ENCODE data around the gene TENM3.
A peak's percentile ranks its signal among the peaks of the same experiment; 100 is the strongest.

DNA sequence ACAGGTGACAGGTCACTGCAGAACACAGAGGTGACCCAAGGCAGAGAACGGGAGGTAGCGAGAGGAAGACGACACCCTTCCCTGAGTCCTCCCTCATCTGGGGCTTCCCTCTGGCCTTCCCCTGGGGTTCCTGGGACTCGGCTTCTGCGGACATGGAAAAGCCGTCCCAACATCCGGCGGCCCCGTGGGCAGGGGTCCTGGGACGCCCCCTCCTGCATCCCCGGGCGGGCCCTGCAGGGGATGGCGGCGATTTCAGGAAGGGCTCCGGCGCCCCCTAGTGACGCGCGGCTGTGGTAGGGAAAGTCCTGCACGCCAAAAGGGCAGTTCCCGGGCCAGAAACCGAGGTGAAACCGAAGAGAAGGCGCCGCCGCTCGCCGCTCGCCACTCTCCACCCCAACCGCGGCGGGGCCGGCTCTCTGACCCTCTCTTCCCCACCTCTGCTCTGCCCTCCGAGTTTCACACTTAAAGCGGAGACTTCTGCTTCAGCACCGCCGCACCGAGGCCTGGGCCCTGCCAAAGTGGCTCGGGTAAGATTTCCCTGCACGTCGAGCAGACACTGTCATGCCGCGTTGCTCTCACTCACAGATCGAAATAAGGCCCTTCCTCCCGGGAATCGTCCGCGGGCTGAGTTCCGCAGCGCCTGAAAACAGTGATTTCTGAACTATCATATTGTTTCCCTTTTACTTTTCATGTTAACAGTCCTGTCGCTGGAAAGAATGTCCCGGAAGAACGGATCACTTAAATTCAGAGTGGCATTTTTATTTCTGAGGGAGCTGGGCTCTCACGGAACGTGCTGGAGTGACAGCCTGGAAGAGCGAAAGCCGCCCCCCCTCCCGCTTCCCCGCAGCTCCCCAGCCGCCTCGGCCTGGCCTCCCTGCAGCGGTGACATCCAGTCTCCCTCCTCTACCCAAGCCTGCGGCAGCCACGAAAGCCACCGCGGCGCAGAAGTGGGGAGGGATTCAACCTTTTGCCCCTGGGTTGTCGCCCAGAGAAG, 563.4 kb downstream of the TENM3 start:
- TF ChIP-seq, protein P1, sequence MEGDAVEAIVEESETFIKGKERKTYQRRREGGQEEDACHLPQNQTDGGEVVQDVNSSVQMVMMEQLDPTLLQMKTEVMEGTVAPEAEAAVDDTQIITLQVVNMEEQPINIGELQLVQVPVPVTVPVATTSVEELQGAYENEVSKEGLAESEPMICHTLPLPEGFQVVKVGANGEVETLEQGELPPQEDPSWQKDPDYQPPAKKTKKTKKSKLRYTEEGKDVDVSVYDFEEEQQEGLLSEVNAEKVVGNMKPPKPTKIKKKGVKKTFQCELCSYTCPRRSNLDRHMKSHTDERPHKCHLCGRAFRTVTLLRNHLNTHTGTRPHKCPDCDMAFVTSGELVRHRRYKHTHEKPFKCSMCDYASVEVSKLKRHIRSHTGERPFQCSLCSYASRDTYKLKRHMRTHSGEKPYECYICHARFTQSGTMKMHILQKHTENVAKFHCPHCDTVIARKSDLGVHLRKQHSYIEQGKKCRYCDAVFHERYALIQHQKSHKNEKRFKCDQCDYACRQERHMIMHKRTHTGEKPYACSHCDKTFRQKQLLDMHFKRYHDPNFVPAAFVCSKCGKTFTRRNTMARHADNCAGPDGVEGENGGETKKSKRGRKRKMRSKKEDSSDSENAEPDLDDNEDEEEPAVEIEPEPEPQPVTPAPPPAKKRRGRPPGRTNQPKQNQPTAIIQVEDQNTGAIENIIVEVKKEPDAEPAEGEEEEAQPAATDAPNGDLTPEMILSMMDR (IDR thresholded peaks at IDR 0.05; ENCODE audit: low read depth, low read length) = peak; percentile 81
- no peak for TF ChIP-seq EZH2phosphoT487 (IDR thresholded peaks at IDR 0.05; ENCODE audit: low read depth)
